ENCODE measurements around the gene GNAI1. TPM values are rescaled to one million over a fixed set of nuclear protein-coding genes. Genes with fewer than 3 reads are reported as not detected.

GNAI1 gene
- total and polyA plus RNA-seq, 3 experiments from 2014 or later = 0.39 to 3.8 (median 0.42) TPM

- Histone ChIP-seq H3K4me1 (ENCODE audit: insufficient read depth, low read length) (no peaks in the 10 kb centered on the region), H3K27ac (ENCODE audit: low read depth, low read length) (no peak overlapping the region), H3K27me3 (ENCODE audit: insufficient read depth, low read length, poor library complexity, severe bottlenecking) (no peaks in the 10 kb centered on the region), H3K9me3 (ENCODE audit: low read length) (no peaks in the 10 kb centered on the region), H3K36me3 (ENCODE audit: insufficient read depth, low read length) (no peaks in the 10 kb centered on the region), H3K4me3 (ENCODE audit: low read length) (no peak overlapping the region)
- H3K27me3 Mint-ChIP-seq = no peaks in the 10 kb centered on the region
- no peak overlapping the region for H3K4me3 Mint-ChIP-seq
- no peaks in the 10 kb centered on the region for H3K4me1 Mint-ChIP-seq
- no peak overlapping the region for H3K27ac Mint-ChIP-seq
- peaks cover 0 to 17% (median 2%) of the 10 kb centered on the region in 5 donors for H3K9me3 Mint-ChIP-seq
- POLR2A ChIA-PET = no interaction called here
- no peaks in the 10 kb centered on the region for H3K36me3 Mint-ChIP-seq
- CTCF ChIA-PET = no interaction called here
- DNase-seq = no peak
Observed at GRCh38 chr7:80230327-80230726, 95.7 kb downstream of the GNAI1 start.

GRCh38 chr7:80231707-80232106 is 97.1 kb downstream of the GNAI1 start:
- ChIA-PET CTCF (no interaction called here), POLR2A (no interaction called here)
- DNase-seq = no peak
- Mint-ChIP-seq H3K4me1 (no peaks in the 10 kb centered on the region), H3K27ac (no peak overlapping the region), H3K4me3 (no peak overlapping the region), H3K36me3 (no peaks in the 10 kb centered on the region), H3K27me3 (no peaks in the 10 kb centered on the region), H3K9me3 (peaks cover 0 to 22% (median 2%) of the 10 kb centered on the region in 5 donors)
- Histone ChIP-seq H3K4me1 (ENCODE audit: insufficient read depth, low read length) (no peaks in the 10 kb centered on the region), H3K36me3 (ENCODE audit: insufficient read depth, low read length) (no peaks in the 10 kb centered on the region), H3K9me3 (ENCODE audit: low read length) (no peaks in the 10 kb centered on the region), H3K27me3 (ENCODE audit: insufficient read depth, low read length, poor library complexity, severe bottlenecking) (no peaks in the 10 kb centered on the region), H3K27ac (ENCODE audit: low read depth, low read length) (no peak overlapping the region), H3K4me3 (ENCODE audit: low read length) (no peak overlapping the region)

DNA sequence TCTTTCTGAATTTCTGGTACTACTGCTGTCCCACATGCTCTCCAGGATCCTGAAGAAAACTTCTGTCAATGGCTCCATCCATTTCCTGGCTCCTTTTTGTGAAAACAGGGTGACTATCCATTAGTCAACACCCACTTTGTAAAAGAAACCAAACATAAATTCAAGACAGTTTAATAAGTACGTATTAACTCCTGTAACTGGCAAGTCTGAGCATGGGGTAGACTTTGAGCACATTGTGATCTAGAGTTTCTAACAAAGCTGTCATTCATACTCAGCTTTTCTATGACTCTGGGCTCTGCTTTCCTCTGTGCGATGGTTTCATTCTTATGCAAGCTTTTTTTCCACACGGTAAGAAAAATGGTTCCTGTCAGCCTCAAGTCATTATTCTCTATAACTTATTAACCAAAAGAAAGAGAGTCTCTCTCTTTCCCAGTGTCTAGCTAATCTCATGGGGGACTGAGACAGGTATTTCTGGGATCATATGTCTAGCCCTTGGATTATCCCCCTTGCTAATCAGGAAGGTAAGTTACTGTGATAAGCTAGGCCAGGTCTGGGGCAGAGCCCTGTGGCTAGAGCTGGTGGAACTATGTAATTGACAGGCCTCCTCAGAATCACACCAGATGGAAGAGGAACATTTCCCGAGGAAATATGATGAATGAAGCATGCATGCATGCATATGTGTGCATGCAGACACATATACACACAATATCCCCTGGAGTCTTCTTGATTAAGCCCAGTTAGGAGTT is 98.5 kb downstream of the GNAI1 start:
- H3K27ac ChIP-seq (ENCODE audit: low read depth, low read length) = no peak overlapping the region
- no peaks in the 10 kb centered on the region for H3K36me3 ChIP-seq (ENCODE audit: insufficient read depth, low read length)
- no peak overlapping the region for H3K4me3 ChIP-seq (ENCODE audit: low read length)
- Mint-ChIP-seq H3K27me3 (no peaks in the 10 kb centered on the region), H3K27ac (no peak overlapping the region), H3K36me3 (no peaks in the 10 kb centered on the region), H3K9me3 (peaks cover 0 to 23% (median 2%) of the 10 kb centered on the region in 5 donors), H3K4me1 (no peaks in the 10 kb centered on the region), H3K4me3 (no peak overlapping the region)
- ChIA-PET POLR2A (no interaction called here), CTCF (no interaction called here)
- DNase-seq = no peak
- H3K9me3 ChIP-seq (ENCODE audit: low read length) = no peaks in the 10 kb centered on the region
- no peaks in the 10 kb centered on the region for H3K27me3 ChIP-seq (ENCODE audit: insufficient read depth, low read length, poor library complexity, severe bottlenecking)
- no peaks in the 10 kb centered on the region for H3K4me1 ChIP-seq (ENCODE audit: insufficient read depth, low read length)

DNA sequence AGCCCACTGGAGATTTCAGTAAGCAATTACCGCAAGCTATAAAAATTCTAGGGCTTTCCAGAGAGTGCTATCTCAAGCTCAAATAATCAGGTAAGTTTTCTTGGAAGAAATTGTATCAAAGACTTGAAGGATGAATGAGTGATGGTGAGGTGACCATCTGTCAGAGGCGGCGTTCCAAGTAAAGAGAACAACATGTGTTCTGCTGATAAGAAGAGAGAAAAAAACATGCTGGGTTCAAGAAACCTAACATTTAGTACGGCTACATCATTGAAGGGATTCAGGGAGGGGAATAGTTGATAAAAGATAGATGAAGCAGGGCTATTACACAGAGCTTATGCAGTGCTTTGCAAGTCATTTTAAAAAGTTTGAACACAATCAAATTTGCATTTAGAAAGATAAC is 100.7 kb downstream of the GNAI1 start:
- no peaks in the 10 kb centered on the region for H3K27me3 Mint-ChIP-seq
- POLR2A ChIA-PET = no interaction called here
- H3K4me3 Mint-ChIP-seq = no peak overlapping the region
- H3K4me3 ChIP-seq (ENCODE audit: low read length) = no peak overlapping the region
- no peak overlapping the region for H3K27ac Mint-ChIP-seq
- no peaks in the 10 kb centered on the region for H3K27me3 ChIP-seq (ENCODE audit: insufficient read depth, low read length, poor library complexity, severe bottlenecking)
- H3K36me3 Mint-ChIP-seq = no peaks in the 10 kb centered on the region
- H3K36me3 ChIP-seq (ENCODE audit: insufficient read depth, low read length) = no peaks in the 10 kb centered on the region
- DNase-seq = no peak
- CTCF ChIA-PET = no interaction called here
- no peaks in the 10 kb centered on the region for H3K4me1 Mint-ChIP-seq
- H3K4me1 ChIP-seq (ENCODE audit: insufficient read depth, low read length) = no peaks in the 10 kb centered on the region
- no peak overlapping the region for H3K27ac ChIP-seq (ENCODE audit: low read depth, low read length)
- H3K9me3 Mint-ChIP-seq = peaks cover 0 to 27% (median 2%) of the 10 kb centered on the region in 5 donors
- no peaks in the 10 kb centered on the region for H3K9me3 ChIP-seq (ENCODE audit: low read length)

DNA sequence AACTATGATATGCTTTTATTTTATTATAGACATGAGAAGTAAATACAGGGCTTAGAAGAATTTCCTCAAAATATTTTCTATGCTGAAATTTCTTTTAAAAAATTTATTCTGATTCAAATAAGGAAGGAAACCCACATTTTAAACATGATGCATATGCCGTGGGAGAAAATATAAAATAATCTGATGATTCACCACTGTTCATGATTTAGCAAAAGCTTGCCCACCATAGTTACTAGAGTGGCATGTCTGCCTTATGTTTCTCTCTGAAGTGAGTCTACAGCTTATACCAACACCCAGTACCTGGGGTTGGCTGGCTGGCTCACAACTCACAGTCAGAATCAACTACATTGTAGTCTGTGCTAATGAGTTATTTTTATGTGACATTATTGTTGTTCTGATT is 102.0 kb downstream of the GNAI1 start:
- Mint-ChIP-seq H3K36me3 (no peaks in the 10 kb centered on the region), H3K27me3 (no peaks in the 10 kb centered on the region), H3K27ac (no peak overlapping the region), H3K4me3 (no peak overlapping the region), H3K9me3 (peaks cover 0 to 38% (median 4%) of the 10 kb centered on the region in 5 donors), H3K4me1 (no peaks in the 10 kb centered on the region)
- Histone ChIP-seq H3K4me3 (ENCODE audit: low read length) (no peak overlapping the region), H3K4me1 (ENCODE audit: insufficient read depth, low read length) (no peaks in the 10 kb centered on the region), H3K36me3 (ENCODE audit: insufficient read depth, low read length) (no peaks in the 10 kb centered on the region), H3K27me3 (ENCODE audit: insufficient read depth, low read length, poor library complexity, severe bottlenecking) (no peaks in the 10 kb centered on the region), H3K9me3 (ENCODE audit: low read length) (no peaks in the 10 kb centered on the region), H3K27ac (ENCODE audit: low read depth, low read length) (no peak overlapping the region)
- CTCF ChIA-PET = no interaction called here
- DNase-seq = no peak
- POLR2A ChIA-PET = no interaction called here

DNA sequence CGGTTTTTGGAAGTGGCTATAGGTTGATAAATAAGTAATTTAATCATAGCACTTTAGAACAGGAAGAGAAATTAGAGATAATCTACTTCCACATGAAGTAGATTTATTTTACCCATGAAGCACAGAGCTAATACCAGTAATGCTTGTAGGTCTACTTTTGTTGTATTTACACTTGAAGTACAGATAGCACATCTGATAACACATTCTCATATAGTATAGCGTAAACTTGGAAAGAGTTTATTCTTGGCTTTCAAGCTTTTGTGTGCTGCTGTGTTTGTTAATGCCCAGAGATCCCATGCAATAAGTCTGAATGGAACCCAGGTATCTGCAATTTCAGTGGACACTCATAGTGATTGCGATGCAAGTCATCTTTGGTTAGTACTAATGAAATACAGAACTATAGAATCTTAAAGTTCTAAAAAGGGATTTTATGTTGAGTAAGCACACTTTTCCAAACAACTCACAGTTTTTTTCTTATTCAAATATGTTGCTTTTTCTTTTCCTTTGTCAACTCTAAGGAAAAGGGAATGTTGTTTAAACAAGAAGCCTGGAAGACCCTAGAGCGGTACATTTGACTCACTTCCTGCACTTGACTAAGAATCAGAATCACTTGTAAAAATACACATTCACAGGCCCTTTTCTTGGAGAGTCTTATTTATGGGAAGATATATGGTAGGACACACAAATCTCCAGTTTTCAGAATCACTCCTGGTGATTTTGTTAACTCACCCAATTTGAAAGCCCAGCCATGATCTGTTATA is 105.8 kb downstream of the GNAI1 start:
- Histone ChIP-seq H3K9me3 (ENCODE audit: low read length) (no peaks in the 10 kb centered on the region), H3K27ac (ENCODE audit: low read depth, low read length) (no peak overlapping the region), H3K27me3 (ENCODE audit: insufficient read depth, low read length, poor library complexity, severe bottlenecking) (no peaks in the 10 kb centered on the region), H3K4me1 (ENCODE audit: insufficient read depth, low read length) (no peaks in the 10 kb centered on the region), H3K36me3 (ENCODE audit: insufficient read depth, low read length) (no peaks in the 10 kb centered on the region), H3K4me3 (ENCODE audit: low read length) (no peak overlapping the region)
- CTCF ChIA-PET = no interaction called here
- POLR2A ChIA-PET = no interaction called here
- Mint-ChIP-seq H3K27ac (no peak overlapping the region), H3K27me3 (peaks cover 0 to 1% of the 10 kb centered on the region in 2 donors), H3K4me1 (no peaks in the 10 kb centered on the region), H3K9me3 (peaks cover 1 to 30% (median 6%) of the 10 kb centered on the region in 5 donors), H3K4me3 (no peak overlapping the region), H3K36me3 (no peaks in the 10 kb centered on the region)
- DNase-seq = no peak

DNA sequence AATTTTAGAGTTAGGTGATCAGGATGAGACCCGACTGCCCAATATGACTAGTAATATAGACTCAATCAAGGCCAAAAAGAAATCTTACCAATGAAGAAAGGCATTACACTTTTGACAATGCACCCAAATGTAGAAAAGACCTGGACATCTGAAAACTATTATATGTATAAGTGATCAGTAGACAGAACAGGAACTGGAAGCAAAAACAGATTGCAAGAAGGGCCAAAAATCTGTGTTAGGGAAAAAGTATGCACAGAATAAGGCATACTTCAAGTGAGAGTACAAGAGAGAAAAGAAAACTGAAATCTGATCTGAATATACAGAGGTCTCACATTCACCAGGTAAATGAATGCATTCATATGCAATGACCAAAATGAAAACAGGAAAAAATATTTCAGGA is 107.0 kb downstream of the GNAI1 start:
- DNase-seq = no peak
- H3K4me1 ChIP-seq (ENCODE audit: insufficient read depth, low read length) = no peaks in the 10 kb centered on the region
- Mint-ChIP-seq H3K4me3 (no peak overlapping the region), H3K27me3 (peaks cover 0 to 1% of the 10 kb centered on the region in 2 donors), H3K4me1 (no peaks in the 10 kb centered on the region), H3K9me3 (peaks cover 1 to 25% (median 8%) of the 10 kb centered on the region in 5 donors), H3K27ac (no peak overlapping the region), H3K36me3 (no peaks in the 10 kb centered on the region)
- H3K27me3 ChIP-seq (ENCODE audit: insufficient read depth, low read length, poor library complexity, severe bottlenecking) = no peaks in the 10 kb centered on the region
- CTCF ChIA-PET = no interaction called here
- POLR2A ChIA-PET = no interaction called here
- no peaks in the 10 kb centered on the region for H3K9me3 ChIP-seq (ENCODE audit: low read length)
- H3K36me3 ChIP-seq (ENCODE audit: insufficient read depth, low read length) = no peaks in the 10 kb centered on the region
- H3K4me3 ChIP-seq (ENCODE audit: low read length) = no peak overlapping the region
- H3K27ac ChIP-seq (ENCODE audit: low read depth, low read length) = no peak overlapping the region

DNA sequence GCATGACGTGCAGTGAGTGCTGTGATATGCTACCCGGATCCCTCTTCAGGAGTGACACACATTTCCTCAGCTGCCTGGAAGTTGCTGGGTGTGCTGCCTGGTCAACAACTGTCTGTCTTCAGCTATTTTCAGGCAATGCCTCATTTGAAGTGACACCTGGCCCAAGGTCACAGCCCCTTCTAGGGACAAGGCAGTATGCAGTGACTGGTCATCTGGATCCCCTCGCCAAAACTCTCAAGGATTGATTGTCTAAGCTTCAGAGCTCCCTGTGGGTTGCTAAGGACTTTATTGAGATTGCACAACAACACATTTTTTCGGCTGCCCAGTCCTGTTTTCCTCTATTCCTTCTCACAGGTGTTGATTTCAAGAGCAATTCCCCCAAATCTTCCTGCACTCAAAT is 108.8 kb downstream of the GNAI1 start:
- Mint-ChIP-seq H3K4me1 (no peaks in the 10 kb centered on the region), H3K27me3 (peaks cover 0 to 1% of the 10 kb centered on the region in 2 donors), H3K9me3 (peaks cover 1 to 20% (median 10%) of the 10 kb centered on the region in 5 donors), H3K4me3 (no peak overlapping the region), H3K36me3 (no peaks in the 10 kb centered on the region), H3K27ac (no peak overlapping the region)
- no peak overlapping the region for H3K4me3 ChIP-seq (ENCODE audit: low read length)
- H3K27me3 ChIP-seq (ENCODE audit: insufficient read depth, low read length, poor library complexity, severe bottlenecking) = no peaks in the 10 kb centered on the region
- ChIA-PET POLR2A (no interaction called here), CTCF (no interaction called here)
- H3K9me3 ChIP-seq (ENCODE audit: low read length) = no peaks in the 10 kb centered on the region
- H3K4me1 ChIP-seq (ENCODE audit: insufficient read depth, low read length) = no peaks in the 10 kb centered on the region
- no peak for DNase-seq
- no peak overlapping the region for H3K27ac ChIP-seq (ENCODE audit: low read depth, low read length)
- no peaks in the 10 kb centered on the region for H3K36me3 ChIP-seq (ENCODE audit: insufficient read depth, low read length)

Data from CD8-positive, alpha-beta memory T cell (primary cell).